Measurements from ENCODE around the gene HTR3D. TPM values are rescaled to one million over a fixed set of nuclear protein-coding genes. Genes with fewer than 3 reads are reported as not detected.

Gene HTR3D
- total and polyA plus RNA-seq, 2 of the 13 experiments (the other 11 are each of a cell fraction or from before 2014, with no cell fraction given) = not detected

DNA sequence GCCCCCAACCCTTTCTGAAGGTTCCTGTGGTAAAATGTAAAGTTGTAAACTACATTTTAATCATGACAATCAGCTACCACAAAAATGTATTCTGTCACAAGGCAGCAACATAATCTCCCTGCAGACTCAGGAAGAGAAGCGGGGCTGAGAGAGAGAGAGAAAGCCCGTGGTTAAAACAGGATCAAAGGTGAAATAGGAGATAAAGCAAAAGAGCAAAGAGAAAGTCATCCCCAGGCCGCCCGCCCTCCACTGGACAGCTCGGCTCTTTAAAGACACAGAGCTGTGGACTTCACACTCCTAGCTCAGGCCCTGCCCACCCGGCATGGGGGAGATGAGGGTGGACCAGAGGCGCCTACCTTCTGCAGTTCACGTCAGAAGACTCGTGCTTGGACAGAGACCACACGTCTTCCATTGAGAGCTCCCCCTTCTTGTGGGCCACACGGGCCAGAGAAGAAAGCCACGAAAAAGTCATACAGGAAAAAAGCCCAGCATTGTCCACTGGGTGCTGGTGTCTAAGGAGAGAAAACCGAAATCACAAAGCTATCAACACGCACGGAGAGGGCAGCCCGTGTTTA is 43.2 kb upstream of the HTR3D start (continued):
- TF ChIP-seq SNAPC2 (CRISPR knock-in tag; IDR thresholded peaks at IDR 0.05) (peak; percentile 66; the same call in 1 of the 2 replicates), ZNF264 (CRISPR knock-in tag; IDR thresholded peaks at IDR 0.05) (no peak), SRSF1 (optimal IDR thresholded peaks at IDR 0.05; ENCODE audit: low read depth, low read length) (no peak), ZNF335 (CRISPR knock-in tag; IDR thresholded peaks at IDR 0.05) (no peak), TRIM24 (CRISPR knock-in tag; IDR thresholded peaks at IDR 0.05) (no peak), SAFB2 (CRISPR knock-in tag; IDR thresholded peaks at IDR 0.05; ENCODE audit: borderline replicate concordance, low read depth) (no peak), SRY (CRISPR knock-in tag; IDR thresholded peaks at IDR 0.05) (no peak), MLXIP (CRISPR knock-in tag; IDR thresholded peaks at IDR 0.05; ENCODE audit: borderline replicate concordance) (no peak), ZNF605 (CRISPR knock-in tag; IDR thresholded peaks at IDR 0.05) (peak; percentile 85), NFE2L1 (CRISPR knock-in tag; IDR thresholded peaks at IDR 0.05; ENCODE audit: borderline replicate concordance) (no peak), NFYC (CRISPR knock-in tag; IDR thresholded peaks at IDR 0.05) (no peak), HOXA7 (CRISPR knock-in tag; IDR thresholded peaks at IDR 0.05) (no peak), MZF1 (CRISPR knock-in tag; IDR thresholded peaks at IDR 0.05; ENCODE audit: borderline replicate concordance) (no peak)
- TF ChIP-seq, protein P1, sequence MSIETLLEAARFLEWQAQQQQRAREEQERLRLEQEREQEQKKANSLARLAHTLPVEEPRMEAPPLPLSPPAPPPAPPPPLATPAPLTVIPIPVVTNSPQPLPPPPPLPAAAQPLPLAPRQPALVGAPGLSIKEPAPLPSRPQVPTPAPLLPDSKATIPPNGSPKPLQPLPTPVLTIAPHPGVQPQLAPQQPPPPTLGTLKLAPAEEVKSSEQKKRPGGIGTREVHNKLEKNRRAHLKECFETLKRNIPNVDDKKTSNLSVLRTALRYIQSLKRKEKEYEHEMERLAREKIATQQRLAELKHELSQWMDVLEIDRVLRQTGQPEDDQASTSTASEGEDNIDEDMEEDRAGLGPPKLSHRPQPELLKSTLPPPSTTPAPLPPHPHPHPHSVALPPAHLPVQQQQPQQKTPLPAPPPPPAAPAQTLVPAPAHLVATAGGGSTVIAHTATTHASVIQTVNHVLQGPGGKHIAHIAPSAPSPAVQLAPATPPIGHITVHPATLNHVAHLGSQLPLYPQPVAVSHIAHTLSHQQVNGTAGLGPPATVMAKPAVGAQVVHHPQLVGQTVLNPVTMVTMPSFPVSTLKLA (IDR thresholded peaks at IDR 0.05) = no peak
- TF ChIP-seq, protein P2, sequence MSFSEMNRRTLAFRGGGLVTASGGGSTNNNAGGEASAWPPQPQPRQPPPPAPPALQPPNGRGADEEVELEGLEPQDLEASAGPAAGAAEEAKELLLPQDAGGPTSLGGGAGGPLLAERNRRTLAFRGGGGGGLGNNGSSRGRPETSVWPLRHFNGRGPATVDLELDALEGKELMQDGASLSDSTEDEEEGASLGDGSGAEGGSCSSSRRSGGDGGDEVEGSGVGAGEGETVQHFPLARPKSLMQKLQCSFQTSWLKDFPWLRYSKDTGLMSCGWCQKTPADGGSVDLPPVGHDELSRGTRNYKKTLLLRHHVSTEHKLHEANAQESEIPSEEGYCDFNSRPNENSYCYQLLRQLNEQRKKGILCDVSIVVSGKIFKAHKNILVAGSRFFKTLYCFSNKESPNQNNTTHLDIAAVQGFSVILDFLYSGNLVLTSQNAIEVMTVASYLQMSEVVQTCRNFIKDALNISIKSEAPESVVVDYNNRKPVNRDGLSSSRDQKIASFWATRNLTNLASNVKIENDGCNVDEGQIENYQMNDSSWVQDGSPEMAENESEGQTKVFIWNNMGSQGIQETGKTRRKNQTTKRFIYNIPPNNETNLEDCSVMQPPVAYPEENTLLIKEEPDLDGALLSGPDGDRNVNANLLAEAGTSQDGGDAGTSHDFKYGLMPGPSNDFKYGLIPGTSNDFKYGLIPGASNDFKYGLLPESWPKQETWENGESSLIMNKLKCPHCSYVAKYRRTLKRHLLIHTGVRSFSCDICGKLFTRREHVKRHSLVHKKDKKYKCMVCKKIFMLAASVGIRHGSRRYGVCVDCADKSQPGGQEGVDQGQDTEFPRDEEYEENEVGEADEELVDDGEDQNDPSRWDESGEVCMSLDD (CRISPR knock-in tag; IDR thresholded peaks at IDR 0.05; ENCODE audit: borderline replicate concordance) = no peak
- TF ChIP-seq, protein P3, sequence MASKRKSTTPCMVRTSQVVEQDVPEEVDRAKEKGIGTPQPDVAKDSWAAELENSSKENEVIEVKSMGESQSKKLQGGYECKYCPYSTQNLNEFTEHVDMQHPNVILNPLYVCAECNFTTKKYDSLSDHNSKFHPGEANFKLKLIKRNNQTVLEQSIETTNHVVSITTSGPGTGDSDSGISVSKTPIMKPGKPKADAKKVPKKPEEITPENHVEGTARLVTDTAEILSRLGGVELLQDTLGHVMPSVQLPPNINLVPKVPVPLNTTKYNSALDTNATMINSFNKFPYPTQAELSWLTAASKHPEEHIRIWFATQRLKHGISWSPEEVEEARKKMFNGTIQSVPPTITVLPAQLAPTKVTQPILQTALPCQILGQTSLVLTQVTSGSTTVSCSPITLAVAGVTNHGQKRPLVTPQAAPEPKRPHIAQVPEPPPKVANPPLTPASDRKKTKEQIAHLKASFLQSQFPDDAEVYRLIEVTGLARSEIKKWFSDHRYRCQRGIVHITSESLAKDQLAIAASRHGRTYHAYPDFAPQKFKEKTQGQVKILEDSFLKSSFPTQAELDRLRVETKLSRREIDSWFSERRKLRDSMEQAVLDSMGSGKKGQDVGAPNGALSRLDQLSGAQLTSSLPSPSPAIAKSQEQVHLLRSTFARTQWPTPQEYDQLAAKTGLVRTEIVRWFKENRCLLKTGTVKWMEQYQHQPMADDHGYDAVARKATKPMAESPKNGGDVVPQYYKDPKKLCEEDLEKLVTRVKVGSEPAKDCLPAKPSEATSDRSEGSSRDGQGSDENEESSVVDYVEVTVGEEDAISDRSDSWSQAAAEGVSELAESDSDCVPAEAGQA (IDR thresholded peaks at IDR 0.05; ENCODE audit: low read depth) = no peak
- TF ChIP-seq, protein P3 (CRISPR knock-in tag; IDR thresholded peaks at IDR 0.05; ENCODE audit: borderline replicate concordance) = no peak

Measured in HepG2 (cell line).